GM19023 (cell line): ENCODE data around the gene FLAD1.

Experiments
- ATAC-seq: cut with Tn5 transposase; IDR thresholded peaks from one replicate; pipeline ENCODE4 v1.9.1; 2021; ENCODE audit warnings: mild to moderate bottlenecking, moderate library complexity; ENCODE audit not compliant: unreplicated experiment

Gene FLAD1

GRCh38 chr1:154982897-154983648, at the start of gene FLAD1:
TSS of gene FLAD1 (plus strand) at chr1:154983344. CDS start at chr1:154983695, 351 bp downstream.
- peak; percentile 99 for ATAC-seq

- no peak for ATAC-seq
These were observed 48.7 kb upstream of the FLAD1 start for GRCh38 chr1:154934358-154934948.

- ATAC-seq: no peak
These were observed 47.2 kb upstream of the FLAD1 start for GRCh38 chr1:154935749-154936554.

- peak; percentile 79 for ATAC-seq
These were observed 46.5 kb upstream of the FLAD1 start, which contains the start of gene PMVK for GRCh38 chr1:154936555-154937084. TSS of gene PMVK (minus strand) at chr1:154936719. CDS start at chr1:154936685, 34 bp downstream.

- ATAC-seq: peak; percentile 59
These were observed 45.8 kb upstream of the FLAD1 start for GRCh38 chr1:154937085-154937987.

GRCh38 chr1:154937988-154938386, 45.2 kb upstream of the FLAD1 start:
- no peak for ATAC-seq

GRCh38 chr1:154938604-154939399, 44.3 kb upstream of the FLAD1 start:
- no peak for ATAC-seq

GRCh38 chr1:154940213-154940560, 43.0 kb upstream of the FLAD1 start:
- no peak for ATAC-seq

- ATAC-seq: no peak
These were observed 42.4 kb upstream of the FLAD1 start for GRCh38 chr1:154940651-154941194.

- no peak for ATAC-seq
These were observed 41.7 kb upstream of the FLAD1 start for GRCh38 chr1:154941333-154942013.

GRCh38 chr1:154943649-154944400, 39.3 kb upstream of the FLAD1 start:
- no peak for ATAC-seq

- no peak for ATAC-seq
These were observed 38.6 kb upstream of the FLAD1 start for GRCh38 chr1:154944401-154945159.

GRCh38 chr1:154945160-154945961, 37.8 kb upstream of the FLAD1 start:
- no peak for ATAC-seq

- ATAC-seq: no peak
These were observed 36.9 kb upstream of the FLAD1 start for GRCh38 chr1:154945962-154946850.

- no peak for ATAC-seq
These were observed 35.1 kb upstream of the FLAD1 start for GRCh38 chr1:154948079-154948478.
